Upper lobe of right lung (tissue), 1 donor: Measurements from ENCODE around the gene CACNA2D4. TPM values are rescaled to one million over a fixed set of nuclear protein-coding genes. Genes with fewer than 3 reads are reported as not detected.
"Not testable (repeated sequence)": the region's sequence is repeated elsewhere in the genome, so short reads cannot be mapped to it uniquely, and the experiment has no call there.

ENCODE experiments used
- ATAC-seq: fragments of 200-7000 bp; cut with Tn5 transposase; one replicate; pipeline ENCODE4 v1.9.1; 2020; ENCODE audit warnings: mild to moderate bottlenecking, moderate library complexity
- DNase-seq: peaks from one replicate; pipeline ENCODE4 v3.0.0-alpha.2; 2020
- H3K27ac ChIP-seq: fragments of 200-600 bp; one replicate; pipeline ENCODE4 v1.8.0; 2022
- H3K27me3 ChIP-seq: fragments of 200-600 bp; one replicate; pipeline ENCODE4 v1.8.0; 2022; ENCODE audit warnings: mild to moderate bottlenecking
- H3K36me3 ChIP-seq: fragments of 200-600 bp; one replicate; pipeline ENCODE4 v1.8.0; 2022
- H3K4me1 ChIP-seq: fragments of 200-600 bp; one replicate; pipeline ENCODE4 v1.8.0; 2022
- H3K4me3 ChIP-seq: fragments of 200-600 bp; one replicate; pipeline ENCODE4 v1.8.0; 2022; ENCODE audit warnings: mild to moderate bottlenecking
- H3K9me3 ChIP-seq: fragments of 200-600 bp; one replicate; pipeline ENCODE4 v1.8.0; 2022
- CTCF ChIP-seq: fragments of 200-600 bp; IDR thresholded peaks from one replicate; pipeline ENCODE4 v1.8.0; 2022; ENCODE audit warnings: antibody characterized with exemption
- intact Hi-C: fragments of 100-400 bp; cut with DNase I; formaldehyde crosslinking; loops from one replicate; pipeline ENCODE4 v1.11.0; 2022
- total RNA-seq: library from RNA; stranded (reverse); fragmentation: NEBNext Ultra II Directional; extraction: Animal tissue kit (Norgen Biotek cat#: 25700); gene quantifications from one replicate; pipeline ENCODE4 v1.2.1, GENCODE V29; 2021
- donor health status: DM: no; HTN: yes; CAD: no; lungs with severe emphysema.

CACNA2D4 gene
- total RNA-seq, 1 donor from 2014 or later = 5.5 TPM

DNA sequence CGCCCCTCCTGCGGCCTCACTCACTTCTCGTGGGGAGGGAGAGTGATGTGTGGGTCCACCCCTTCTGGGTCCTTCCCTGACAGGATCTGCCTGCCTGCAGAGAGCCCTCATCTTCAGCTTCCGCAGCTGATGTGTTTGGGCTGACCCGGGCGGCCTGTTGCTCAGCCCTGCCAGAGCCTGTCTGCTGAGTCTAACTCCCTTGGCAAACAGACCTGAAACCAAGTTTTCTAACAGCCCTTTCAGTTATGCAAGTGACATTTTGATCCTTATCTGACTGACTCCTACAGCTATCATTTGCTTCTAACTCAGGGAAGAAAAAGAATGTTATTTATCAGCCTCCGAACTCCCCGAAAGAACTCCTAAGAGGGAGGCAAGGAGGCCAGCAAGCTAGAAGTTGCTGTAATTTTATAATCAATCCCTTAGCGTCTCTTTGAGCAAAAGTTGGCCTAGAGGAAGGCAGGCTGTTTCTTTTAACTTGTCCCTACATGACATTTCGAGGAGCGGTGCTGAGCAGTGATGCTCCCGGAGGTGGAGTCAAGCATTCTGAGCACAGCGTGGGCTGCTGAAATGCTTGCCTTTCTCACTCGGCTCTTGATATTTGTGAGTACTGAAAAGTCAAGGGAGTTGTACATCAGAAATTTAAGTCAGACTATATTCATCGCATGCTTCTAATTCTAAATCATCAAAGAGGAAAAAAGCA lies 31.5 kb upstream of the CACNA2D4 start:
- DNase-seq (no peak), ATAC-seq (peak; percentile 54)
- Histone ChIP-seq H3K9me3 (no peaks in the 10 kb centered on the region), H3K4me1 (no peaks in the 10 kb centered on the region), H3K36me3 (peaks cover 85% of the 10 kb centered on the region), H3K4me3 (no peak overlapping the region), H3K27ac (no peak overlapping the region), H3K27me3 (no peaks in the 10 kb centered on the region)
- no peak for TF ChIP-seq CTCF
- intact Hi-C loops = no loop called here

DNA sequence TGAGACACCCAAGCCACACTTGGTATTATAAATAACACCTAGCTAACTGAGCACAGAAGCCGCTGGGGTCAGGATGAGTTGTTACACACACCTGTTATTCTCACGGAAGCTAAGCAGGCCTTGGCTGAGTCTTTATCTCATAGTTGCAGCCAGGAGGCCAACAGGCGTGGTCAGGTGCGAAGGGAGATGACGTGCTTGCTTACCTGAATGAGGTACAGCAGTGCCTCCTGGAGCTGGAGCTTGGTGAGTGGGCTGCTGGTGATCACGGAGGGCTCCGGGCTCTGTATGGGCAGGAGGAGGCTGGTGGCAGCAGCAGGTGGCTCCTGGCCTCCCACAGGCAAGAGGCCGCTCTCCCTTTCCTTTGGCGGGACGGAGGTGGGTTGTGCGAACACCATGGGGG lies 30.4 kb upstream of the CACNA2D4 start:
- Histone ChIP-seq H3K9me3 (no peaks in the 10 kb centered on the region), H3K27ac (no peak overlapping the region), H3K4me1 (no peaks in the 10 kb centered on the region), H3K4me3 (no peak overlapping the region), H3K36me3 (peaks cover 74% of the 10 kb centered on the region), H3K27me3 (no peaks in the 10 kb centered on the region)
- ATAC-seq (peak; percentile 28), DNase-seq (no peak)
- TF ChIP-seq CTCF = no peak
- intact Hi-C loops = no loop called here

DNA sequence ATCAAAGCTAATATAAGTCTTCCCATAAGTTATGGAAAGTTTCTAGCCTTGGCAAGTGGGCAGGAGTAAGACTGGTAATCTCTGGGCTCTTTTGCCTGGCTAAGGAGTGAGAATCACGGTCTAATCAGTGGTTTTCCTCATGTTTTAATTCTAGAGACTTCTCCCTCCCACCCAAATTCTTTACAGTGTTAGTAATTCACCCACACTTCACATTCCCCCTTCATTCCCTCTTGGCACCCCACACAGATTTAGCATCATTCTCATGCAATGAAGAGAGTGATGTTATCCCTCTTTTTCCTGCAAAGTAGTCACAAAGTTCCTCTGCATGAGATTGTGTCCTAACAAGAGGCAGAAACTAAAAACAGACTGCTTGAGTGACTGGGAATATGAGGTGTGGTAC lies 28.6 kb upstream of the CACNA2D4 start:
- no peak overlapping the region for H3K27ac ChIP-seq
- ATAC-seq (no peak), DNase-seq (no peak)
- intact Hi-C loops = no loop called here
- no peaks in the 10 kb centered on the region for H3K4me1 ChIP-seq
- H3K27me3 ChIP-seq = no peaks in the 10 kb centered on the region
- no peak for TF ChIP-seq CTCF
- peaks cover 58% of the 10 kb centered on the region for H3K36me3 ChIP-seq
- no peak overlapping the region for H3K4me3 ChIP-seq
- no peaks in the 10 kb centered on the region for H3K9me3 ChIP-seq

DNA sequence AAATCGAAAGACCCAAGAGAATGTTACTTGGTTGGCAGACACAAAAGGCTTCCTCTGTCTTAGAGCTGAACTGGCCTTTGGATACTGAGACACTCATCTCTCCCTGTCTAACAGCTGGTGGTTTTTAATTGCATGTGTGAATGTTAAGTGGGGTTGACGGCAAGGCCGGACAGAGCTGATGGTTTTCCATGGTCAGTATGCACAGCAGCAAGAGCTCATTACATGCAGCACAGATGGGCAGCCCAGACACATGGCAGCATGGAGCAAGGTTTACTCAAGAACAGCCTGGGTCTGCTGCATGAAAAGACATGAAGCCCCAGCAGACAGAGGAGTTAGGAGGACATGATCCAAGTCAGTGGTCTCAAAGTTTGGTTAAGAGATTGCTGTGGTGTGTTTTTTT lies 27.8 kb upstream of the CACNA2D4 start:
- DNase-seq (no peak), ATAC-seq (no peak)
- no peak overlapping the region for H3K4me3 ChIP-seq
- no peaks in the 10 kb centered on the region for H3K9me3 ChIP-seq
- TF ChIP-seq CTCF = no peak
- H3K27me3 ChIP-seq = no peaks in the 10 kb centered on the region
- H3K27ac ChIP-seq = no peak overlapping the region
- peaks cover 55% of the 10 kb centered on the region for H3K36me3 ChIP-seq
- no peaks in the 10 kb centered on the region for H3K4me1 ChIP-seq
- intact Hi-C loops = no loop called here

GRCh38 chr12:1945502-1945901 lies 27.1 kb upstream of the CACNA2D4 start:
- DNase-seq, ATAC-seq, H3K4me3 ChIP-seq, intact Hi-C loops, H3K9me3 ChIP-seq, H3K27ac ChIP-seq, H3K27me3 ChIP-seq, H3K4me1 ChIP-seq: not testable (repeated sequence)
- H3K36me3 ChIP-seq = peaks cover 57% of the 10 kb centered on the region

GRCh38 chr12:1939801-1940607 lies 21.6 kb upstream of the CACNA2D4 start:
- peak; percentile 97 for TF ChIP-seq CTCF
- Histone ChIP-seq H3K9me3 (no peaks in the 10 kb centered on the region), H3K36me3 (peaks cover 30% of the 10 kb centered on the region), H3K27ac (no peak overlapping the region), H3K4me3 (no peak overlapping the region), H3K4me1 (peaks cover 7% of the 10 kb centered on the region), H3K27me3 (no peaks in the 10 kb centered on the region)
- ATAC-seq (peak; percentile 89), DNase-seq (peak; percentile 92)
- intact Hi-C loops = loop anchor here (5.0 to 10.0 kb wide), 2 partner anchors 143 to 305 kb away; no protein-coding TSS in a partner anchor
